Cerebellar nuclear complex (tissue), 1 donor: ENCODE measurements around the gene MATCAP1.

Source experiments
- DNase-seq, 2 experiments: peaks; one replicate each; lab custom pipeline; 2025; lab: John Stamatoyannopoulos, UW

The MATCAP1 gene

DNA sequence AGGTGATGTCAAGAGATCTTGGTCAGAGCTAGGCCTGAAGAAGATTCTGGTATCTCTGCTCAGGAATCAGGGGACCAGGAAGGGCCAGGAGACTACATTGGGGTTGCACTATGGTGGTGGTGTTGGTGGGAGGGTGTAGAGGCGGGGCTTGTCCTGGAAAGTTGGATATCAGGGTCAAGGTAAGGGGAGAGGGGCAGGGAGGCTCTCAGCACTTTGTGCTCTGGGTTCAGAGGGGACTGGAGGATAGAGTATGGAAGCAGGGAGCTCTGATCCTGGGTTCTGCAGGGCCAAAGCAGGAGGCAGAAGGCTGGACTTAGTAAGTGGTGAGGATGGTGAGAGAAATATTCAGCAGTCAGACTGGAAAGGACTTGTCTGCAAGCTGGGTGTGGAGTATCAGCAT is 10.4 kb downstream of the MATCAP1 start:
- no peak for DNase-seq

DNA sequence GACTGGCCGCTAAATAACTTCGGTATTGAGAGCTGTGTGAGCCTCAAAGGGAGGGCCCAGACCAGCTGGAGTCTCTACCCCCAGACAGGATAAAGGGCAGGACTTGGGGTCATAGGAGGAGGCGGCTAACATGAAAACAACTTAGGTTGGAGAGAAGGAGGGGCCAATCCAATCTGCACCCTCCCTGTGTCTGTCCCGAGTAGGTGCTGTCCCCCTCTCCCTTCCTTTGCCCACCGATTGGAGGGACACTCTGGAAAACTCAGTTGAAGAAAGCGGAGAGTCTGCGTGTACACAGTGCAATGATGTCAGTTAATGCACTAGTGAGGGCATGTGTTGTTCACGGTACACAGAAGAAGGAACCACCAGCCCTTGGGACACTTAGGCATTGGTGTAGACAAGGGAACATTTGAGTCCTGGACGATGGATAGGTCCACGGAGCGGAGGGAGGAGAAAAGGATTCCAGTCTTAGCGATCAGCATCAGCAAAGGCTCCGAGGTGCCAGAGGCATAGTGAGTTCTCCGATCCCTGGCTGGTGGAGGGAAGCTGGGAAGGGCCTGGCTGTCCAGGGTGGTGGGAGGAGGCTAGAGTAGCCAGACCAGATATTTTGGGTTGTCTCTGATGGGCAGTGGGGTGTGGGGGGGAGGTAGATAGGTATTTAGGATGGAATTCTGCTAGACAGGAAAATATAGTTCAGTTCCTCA is 12.7 kb downstream of the MATCAP1 start:
- no peak for DNase-seq

DNA sequence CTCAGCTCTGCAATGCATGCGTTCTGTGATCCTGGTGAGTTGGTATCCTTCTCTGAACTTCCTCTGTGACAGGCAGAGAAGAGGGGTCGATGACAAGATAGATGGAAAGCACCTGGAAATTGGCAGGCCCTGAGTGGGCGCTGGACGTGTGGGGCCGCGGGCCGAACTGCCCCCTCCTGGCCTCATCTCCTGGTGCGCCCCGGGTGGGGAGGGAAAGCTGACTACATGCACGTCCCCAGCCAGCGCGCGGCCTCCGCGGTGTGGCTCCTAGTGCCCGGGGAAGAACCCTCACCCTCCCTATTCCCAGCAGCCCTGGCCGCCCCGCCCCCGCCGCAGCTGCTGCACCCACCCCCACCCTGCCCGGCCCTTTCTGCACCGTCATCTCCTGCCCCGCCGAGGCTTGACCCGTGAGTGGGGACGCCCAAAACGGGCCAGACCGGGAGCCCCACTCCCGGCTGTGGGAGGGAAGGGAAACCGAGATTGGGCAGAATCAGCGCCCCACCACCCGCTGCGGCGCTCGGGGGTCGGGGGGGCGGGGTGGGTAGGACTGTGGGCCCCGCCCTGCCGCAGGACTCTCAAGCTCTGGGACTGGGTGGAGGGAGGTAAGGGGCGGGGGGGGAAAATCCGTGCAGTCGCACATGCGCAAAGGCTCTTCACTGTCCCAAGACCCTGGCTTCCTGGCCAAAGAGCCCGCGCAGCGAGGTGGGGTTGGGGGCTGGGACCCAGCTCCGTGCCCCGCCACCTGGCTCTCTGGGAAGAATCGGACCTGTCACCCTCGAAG is 13.4 kb downstream of the MATCAP1 start, which contains the start of gene NOL3:
TSS of gene NOL3 (plus strand) at position 371 of the 781 bp plus-strand sequence.
- no peak for DNase-seq

DNA sequence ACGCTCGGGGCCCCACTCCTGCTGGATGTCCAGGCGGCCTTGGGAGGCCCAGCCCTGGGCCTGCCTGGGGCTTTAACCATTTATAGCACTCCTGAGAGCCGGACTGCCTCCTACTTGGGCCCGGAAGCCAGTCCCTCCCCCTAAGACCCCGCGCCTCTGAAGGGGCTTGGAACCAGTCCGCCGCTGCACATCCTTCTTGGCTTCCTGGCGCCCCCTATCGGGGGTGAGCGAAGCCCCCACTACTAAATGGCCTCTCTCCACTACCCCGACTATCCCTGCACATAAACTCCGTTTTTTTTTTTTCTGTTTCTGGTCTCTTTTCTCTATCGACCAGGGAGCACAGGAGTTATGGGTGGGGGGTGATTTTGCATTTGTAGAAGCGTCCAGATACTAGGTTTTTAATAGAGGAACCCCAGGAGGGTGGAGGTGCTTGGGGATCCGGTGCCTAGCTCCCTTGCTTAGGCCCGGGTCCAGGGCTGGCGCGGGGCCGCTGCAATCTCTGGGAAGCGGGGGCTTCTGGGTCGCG is 14.1 kb downstream of the MATCAP1 start:
- DNase-seq: no peak

DNA sequence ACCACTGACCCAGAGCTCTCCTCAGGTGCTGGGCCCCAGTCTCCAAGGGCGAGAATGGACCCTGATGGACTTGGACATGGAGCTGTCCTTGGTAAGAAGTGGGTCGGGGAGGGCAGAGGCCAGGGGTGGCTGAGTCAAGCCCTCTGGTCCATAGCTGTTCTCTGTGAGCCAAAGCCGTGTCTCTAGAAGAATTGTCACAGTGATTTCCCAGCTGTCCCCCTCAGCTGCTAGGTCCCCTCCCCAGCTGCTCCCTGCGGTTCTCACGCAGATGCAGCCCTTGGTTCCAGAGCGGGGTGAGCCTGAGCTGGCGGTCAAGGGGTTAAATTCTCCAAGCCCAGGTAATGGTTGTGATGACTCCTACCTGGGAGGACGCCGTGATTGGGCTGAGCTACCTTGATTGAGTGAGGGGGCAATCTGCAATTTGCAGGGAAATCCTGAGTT is 14.7 kb downstream of the MATCAP1 start:
- no peak for DNase-seq

DNA sequence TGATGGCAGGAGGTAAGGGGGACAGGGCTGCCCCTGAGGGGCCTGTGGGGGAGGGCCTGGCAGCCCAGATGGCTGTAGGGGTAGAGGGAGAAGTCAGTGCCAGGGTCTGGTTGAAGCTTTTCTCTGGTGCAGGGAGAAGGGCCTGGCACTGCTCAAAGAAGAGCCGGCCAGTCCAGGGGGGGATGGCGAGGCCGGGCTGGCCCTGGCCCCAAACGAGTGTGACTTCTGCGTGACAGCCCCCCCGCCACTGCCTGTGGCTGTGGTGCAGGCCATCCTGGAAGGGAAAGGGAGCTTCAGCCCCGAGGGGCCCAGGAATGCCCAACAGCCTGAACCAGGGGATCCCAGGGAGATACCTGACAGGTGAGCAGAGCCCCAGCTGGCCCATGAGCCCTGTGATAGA is 16.2 kb downstream of the MATCAP1 start:
- no peak for DNase-seq

DNA sequence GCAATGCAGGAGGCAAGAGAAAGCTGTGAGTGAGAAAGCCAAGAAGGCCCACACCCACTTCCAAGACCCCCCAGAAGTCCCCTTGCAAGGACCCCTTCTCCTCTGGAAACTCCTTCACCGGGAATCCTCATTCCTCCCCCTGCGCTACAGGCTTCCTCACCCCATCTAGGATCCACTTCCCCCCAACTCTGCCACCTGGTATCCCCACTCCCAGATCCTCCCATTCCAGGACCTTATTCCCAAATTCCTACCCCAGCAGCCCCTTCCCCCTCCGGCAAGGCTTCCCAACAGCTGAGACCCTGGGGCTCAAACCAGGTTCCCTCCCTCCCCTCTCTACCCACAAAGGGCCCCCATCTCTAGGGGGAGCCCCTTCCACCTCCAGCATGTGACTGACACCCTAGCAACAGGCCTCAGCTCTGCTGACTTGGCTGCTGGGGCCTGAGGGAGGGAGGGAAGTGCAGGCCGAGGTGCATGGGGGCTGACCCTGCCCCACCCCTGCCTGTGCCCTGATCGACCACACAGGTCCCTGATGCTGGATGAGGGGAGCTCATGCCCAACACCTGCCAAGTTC is 17.1 kb downstream of the MATCAP1 start:
- no peak for DNase-seq

DNA sequence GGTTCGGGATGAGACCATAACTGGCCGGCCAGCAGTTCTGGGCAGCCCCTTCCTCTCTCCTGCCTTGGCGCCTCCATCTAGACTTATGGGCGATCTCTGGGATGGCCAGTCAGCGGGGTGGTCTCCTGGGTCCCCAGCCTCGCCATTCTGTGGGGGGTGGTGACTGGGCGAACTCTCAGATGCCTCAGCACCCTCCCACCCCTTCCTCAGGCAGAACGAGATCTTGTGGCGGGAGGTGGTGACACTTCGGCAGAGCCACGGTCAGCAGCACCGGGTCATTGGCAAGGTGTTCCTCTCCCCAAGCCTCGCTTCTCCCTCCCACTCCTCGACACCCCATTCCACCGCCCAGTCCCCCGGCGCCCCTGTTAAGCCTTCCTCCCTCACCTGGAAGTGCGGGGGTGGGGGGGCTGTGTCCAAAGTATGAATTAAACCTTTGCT is 17.6 kb downstream of the MATCAP1 start:
- DNase-seq: no peak

DNA sequence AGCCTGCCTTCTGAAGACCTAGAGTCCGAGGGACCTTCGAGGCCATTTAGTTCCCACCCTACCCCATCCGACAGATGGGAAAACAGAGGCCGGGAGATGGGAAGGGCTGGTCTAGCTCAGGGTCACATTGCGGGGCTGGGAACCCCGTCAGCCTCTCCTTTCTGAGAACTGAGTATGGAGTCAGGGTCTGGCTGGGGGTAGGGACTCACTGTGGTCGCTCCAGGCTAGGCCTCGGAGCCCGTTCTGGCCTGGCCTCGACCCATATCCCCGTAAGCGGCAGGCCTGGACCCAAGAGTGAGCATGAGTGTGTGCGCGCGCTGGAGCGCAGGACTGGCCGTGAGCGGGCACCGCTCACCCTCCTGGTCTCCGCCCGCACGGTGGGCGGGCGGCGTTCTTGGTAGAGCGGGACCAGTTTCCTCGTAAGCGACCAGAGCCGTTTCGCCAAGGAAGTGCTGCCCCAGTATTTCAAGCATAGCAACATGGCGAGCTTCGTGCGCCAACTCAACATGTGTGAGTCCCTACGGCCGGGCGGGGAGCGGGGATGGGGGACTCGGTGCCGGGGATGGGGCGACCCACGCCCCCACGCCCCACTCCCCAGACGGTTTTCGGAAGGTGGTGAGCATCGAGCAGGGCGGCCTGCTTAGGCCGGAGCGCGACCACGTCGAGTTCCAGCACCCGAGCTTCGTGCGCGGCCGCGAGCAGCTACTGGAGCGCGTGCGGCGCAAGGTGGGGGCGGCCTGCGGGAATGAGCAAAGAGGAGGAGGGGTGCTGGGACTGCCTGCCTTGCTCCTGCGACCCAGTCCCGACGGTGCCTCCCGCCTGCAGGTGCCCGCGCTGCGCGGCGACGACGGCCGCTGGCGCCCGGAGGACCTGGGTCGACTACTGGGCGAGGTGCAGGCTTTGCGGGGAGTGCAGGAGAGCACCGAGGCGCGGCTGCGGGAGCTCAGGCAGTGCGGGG is 18.4 kb downstream of the MATCAP1 start:
- DNase-seq: no peak

DNA sequence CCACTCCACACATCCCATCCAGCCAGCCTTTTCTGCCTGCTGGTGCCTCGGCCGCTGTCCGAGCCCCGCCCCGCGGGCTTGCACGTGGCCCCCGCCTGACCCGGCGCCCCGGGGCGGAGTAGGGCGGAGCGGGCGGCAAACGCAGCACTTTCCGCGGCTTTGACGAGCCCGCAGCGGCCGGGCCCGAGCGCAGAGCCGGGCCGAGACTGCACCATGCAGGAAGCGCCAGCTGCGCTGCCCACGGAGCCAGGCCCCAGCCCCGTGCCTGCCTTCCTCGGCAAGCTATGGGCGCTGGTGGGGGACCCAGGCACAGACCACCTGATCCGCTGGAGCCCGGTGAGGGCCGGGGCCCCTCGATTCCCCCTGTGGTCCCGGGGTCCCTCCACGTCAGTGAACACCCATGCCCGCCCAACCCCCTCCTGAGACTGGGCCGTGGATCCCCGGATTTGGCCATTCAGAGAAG is 19.1 kb downstream of the MATCAP1 start, which contains the start of gene HSF4:
TSS of gene HSF4 (plus strand) at position 147 of the 463 bp plus-strand sequence. CDS start at position 214, 67 bp downstream.
- no peak for DNase-seq

DNA sequence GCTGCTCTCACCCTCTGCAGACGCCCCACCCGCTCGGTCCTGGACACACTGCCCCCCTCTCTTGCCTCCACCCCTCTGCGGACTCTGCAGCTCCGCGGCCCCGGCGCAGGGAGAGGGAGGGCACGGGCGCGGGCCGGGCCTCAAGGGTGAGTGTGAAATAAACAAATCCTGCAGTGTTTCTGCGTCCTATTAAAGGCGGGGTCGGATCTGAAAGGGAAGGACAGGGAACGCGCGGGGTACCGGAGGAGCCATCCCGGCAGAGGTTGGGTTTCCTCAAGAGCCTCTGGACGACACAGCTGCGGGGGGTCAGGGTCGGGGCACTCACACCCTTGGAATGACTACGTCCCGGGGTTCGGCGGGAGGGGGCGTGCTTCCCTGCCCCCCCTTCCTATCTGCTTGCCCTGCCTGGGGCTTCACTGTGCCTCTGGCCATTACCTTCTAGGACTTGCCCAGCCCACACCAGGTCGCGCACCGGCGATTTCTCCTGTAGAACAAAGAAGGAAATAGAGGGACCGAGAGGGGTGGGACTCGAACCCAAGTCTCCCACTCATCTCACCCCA is 19.7 kb downstream of the MATCAP1 start:
- DNase-seq: no peak

DNA sequence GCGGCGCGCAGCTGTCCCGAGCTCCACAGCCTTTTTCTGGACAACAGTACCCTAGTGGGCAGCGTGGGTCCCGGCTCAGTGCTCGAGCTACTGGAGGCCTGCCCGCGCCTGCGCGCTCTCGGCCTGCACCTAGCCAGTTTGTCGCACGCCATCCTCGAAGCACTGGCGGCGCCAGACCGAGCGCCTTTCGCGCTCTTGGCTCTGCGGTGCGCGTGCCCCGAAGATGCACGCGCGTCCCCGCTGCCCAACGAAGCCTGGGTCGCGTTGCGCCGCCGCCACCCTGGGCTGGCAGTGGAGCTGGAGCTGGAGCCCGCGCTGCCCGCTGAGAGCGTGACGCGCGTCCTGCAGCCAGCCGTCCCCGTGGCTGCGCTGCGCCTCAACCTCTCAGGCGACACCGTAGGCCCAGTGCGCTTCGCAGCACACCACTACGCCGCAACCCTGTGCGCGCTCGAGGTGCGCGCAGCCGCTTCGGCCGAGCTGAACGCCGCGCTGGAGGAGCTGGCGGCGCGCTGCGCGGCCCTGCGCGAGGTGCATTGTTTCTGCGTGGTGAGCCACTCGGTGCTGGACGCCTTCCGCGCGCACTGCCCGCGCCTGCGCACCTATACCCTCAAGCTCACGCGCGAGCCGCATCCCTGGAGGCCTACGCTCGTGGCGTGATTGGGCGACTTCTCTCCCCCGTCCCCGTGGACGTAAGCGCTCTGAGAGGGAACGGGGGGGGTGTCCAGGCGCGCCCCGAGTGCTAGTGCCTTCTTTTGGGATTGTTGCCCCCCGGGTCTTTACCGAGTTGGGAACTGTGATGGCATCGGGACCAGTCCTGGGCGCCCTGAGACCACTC is 20.4 kb downstream of the MATCAP1 start:
- peak in 1 of 2 experiments; percentile 48 for DNase-seq

DNA sequence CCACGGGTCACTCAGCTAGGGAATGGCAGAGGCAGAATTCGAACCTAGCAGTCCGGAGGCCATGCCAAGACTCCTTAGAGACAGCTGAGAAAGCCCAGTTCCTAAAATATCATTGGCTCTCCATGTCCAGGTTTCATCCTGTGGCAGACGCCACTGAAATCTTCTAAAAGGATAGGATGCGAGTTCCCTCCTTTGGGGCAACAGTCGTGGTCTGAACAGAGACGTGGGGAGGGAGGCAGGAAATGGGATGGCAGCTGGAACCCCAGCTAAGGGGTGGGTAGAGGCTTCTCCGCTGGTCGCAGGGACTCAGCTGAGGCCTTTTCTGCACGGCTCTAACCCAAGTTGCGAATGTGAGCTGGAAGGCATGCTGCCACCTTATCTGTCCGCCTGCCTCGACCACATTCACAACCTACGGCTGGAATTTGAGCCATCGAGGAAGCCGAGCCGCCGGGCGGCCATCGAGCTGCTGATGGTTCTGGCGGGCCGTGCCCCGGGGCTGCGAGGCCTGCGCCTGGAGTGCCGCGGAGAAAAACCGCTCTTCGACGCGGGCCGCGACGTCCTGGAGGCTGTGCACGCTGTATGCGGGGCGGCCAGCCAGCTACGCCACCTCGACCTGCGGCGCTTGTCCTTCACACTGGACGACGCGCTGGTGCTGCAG is 21.1 kb downstream of the MATCAP1 start:
- DNase-seq: no peak

DNA sequence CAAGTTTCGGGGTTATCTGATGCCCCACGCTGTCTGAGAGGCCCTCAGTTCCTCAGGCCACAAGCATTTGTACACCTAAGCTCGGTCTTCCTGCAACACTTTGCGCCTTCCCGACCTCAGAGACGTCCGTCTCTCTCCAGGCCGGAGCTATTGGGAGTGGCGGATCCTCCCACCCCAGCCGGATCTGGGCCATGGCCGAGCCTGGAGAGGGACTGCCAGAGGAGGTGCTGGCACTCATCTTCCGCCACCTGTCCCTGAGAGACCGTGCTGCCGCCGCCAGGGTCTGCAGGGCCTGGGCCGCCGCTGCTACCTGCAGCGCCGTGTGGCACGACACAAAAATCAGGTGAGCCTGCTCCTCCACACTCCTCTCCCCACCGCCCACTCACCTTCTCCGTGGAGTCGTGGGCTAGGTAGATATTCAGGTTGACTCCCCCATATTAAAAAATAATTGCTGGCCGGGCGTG is 22.1 kb downstream of the MATCAP1 start:
- DNase-seq: peak in 1 of 2 experiments; percentile 27

DNA sequence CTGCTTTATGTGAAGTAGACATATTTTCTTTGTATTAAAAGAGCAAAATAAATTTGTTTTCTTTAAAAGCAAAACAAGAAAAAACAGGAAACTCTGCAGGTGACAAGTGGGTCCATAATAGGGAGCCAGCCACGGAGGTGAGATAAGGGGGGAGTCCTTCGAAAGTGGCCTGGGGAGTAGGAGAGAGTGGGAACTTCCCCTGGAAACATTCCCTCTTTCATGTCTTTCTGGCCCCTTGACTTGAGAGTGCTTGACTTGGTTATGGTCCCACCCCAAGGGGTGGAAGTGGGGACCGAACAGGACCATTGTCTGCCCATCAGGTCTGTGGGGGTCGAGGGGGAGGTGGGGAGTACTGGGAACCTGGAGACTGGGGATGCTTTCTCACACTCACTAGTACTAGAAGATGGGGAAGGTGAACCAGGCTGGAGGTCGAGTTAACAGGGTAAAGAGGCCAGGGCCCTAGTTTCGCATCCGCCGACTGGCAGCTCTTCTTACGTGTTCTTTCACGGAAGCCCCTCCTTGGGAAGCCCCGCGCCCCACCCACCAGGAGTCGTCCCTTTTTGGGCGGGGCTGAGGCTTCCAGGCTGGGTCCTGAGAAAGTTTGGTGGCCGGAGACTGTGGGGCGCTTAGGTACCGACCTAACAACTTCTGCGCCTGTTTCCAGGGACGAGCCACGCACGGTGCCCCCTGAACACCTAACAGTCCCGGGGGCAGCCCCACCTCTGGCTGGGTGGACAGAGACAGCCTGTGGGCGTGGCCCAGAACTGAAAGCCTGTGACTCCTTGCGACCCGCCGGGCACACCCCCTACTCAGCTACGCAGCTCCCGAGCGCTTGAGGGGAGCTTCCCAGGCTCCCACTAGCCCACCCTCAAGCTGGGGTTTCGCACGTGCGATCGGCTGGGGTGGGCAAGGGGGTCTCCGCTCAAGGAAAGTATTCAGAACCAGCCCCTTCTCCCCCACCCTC is 24.8 kb downstream of the MATCAP1 start:
- DNase-seq: no peak

DNA sequence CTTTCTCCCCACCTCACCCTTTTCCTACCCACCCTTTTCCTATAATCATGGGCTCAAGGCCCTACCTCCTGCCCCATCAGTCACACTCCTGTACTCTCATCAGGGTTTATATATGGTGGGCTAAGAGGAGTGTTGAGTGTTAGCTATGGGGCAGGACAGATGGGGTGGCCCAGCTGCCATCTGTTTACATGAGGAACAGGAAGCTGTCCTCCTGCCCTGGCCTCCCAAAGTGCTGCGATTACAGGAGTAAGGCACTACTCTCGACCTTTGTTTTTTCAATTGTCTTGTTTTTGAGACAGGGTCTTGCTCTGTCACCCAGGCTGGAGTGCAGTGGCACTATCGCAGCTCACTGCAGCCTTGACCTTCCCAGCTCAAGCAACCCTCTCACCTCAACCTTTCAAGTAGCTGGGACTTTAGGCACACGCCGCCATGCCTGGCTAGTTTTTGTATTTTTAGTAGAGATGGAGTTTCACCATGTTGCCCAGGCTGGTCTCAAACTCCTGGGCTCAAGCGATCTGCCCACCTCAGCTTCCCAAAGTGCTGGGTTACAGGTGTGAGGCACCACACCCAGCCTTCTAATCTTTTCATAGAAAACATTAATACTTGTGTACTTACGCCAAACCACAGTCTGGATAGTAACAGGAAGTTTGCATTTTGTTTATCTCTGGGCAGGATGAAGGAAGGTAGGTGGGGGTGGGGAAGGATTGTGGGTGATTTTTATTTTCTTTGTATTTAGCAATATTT is 25.7 kb downstream of the MATCAP1 start:
- no peak for DNase-seq

DNA sequence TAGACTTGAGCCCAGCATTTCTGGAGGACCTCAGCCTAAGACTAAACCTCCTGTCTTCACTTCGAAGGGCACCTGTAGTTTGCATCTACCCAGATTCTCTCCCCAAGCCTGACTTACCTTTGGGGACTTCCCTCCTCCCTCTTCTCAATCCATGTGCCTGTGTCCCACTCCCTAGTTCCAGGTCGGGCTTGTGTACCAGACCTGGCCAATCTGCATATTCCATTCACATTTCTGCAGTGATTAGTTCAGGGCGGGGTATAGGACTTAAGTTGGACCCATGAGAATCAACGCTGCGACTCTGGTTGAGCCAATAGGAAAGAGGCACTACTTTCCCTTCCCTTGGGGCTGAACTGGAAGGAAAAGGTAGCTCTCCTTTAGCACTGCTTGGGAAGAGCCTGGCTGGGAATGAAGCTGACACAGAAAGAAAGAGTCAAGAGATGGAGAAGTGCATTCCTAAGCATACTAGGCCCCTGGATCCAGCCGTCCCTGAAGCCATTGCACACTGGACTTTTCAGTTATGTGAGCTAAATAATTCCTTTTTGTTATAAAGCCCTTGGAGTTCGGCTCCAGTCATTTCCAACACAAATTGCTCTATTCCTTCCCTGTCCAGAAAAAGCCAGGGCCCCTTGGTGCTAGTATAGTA is 26.5 kb downstream of the MATCAP1 start:
- DNase-seq: no peak
